Endodermal cell (in vitro differentiated cells): ENCODE results near the gene KCNN2. TPM values are rescaled to one million over a fixed set of nuclear protein-coding genes. Genes with fewer than 3 reads are reported as not detected.

Experiments
- DNase-seq: peaks from one replicate; pipeline ENCODE4 v3.0.0-alpha.2; 2017
- H3K27ac ChIP-seq: 2 replicates; pipeline ENCODE4 v1.5.1; 2013; ENCODE audit warnings: mild to moderate bottlenecking, low read depth, low read length, moderate library complexity
- H3K27me3 ChIP-seq: 2 replicates; pipeline ENCODE4 v1.6.1; 2013; ENCODE audit warnings: mild to moderate bottlenecking, low read length, moderate library complexity; ENCODE audit not compliant: insufficient read depth, control insufficient read depth, poor library complexity, severe bottlenecking
- H3K36me3 ChIP-seq: 2 replicates; pipeline ENCODE4 v1.7.0; 2013; ENCODE audit warnings: mild to moderate bottlenecking, low read length, moderate library complexity; ENCODE audit not compliant: control insufficient read depth, insufficient read depth
- H3K4me1 ChIP-seq: one replicate; pipeline ENCODE4 v1.7.0; 2013; ENCODE audit warnings: low read length; ENCODE audit not compliant: control insufficient read depth, insufficient read depth
- H3K4me3 ChIP-seq: 2 replicates; pipeline ENCODE4 v1.5.1; 2013; ENCODE audit warnings: mild to moderate bottlenecking, low read length, moderate library complexity
- H3K9ac ChIP-seq: 2 replicates; pipeline ENCODE4 v1.6.1; 2013; ENCODE audit warnings: mild to moderate bottlenecking, low read length, moderate library complexity; ENCODE audit not compliant: poor library complexity, severe bottlenecking; ENCODE audit errors: extremely low read depth
- H3K9me3 ChIP-seq: 2 replicates; pipeline ENCODE4 v1.6.1; 2013; ENCODE audit warnings: mild to moderate bottlenecking, low read length, moderate library complexity; ENCODE audit not compliant: control insufficient read depth
- H3K27ac Mint-ChIP-seq: 2 replicates; pipeline ENCODE4 v1.8.0; 2020; ENCODE audit warnings: mixed read lengths
- H3K27me3 Mint-ChIP-seq: 2 replicates; pipeline ENCODE4 v1.8.0; 2021; ENCODE audit warnings: mild to moderate bottlenecking, mixed read lengths; ENCODE audit not compliant: insufficient read depth
- H3K36me3 Mint-ChIP-seq: 2 replicates; pipeline ENCODE4 v1.8.0; 2020; ENCODE audit warnings: low read depth, mixed read lengths
- H3K4me1 Mint-ChIP-seq: 2 replicates; pipeline ENCODE4 v1.8.0; 2020; ENCODE audit warnings: mixed read lengths
- H3K4me3 Mint-ChIP-seq: 2 replicates; pipeline ENCODE4 v1.8.0; 2020; ENCODE audit warnings: mild to moderate bottlenecking, moderate library complexity, mixed read lengths
- H3K9me3 Mint-ChIP-seq: 2 replicates; pipeline ENCODE4 v1.8.0; 2020; ENCODE audit warnings: mild to moderate bottlenecking, mixed read lengths
- WGBS, 2 experiments: methylation state at CpG; one replicate each; pipeline versions ENCODE4 v1.1.5 to v1.1.7; 2013; ENCODE audit warnings: missing lambda C conversion rate in 2 of 2, mixed read lengths in 1 of 2; ENCODE audit not compliant: insufficient coverage in 1 of 2, insufficient read length in 1 of 2; 5-methylcytosine and 5-hydroxymethylcytosine counted together
- total RNA-seq, 2 donors: library from RNA; stranded (reverse); fragmentation: NEBNext Ultra II Directional in 1 of 2; extraction: Animal tissue kit (Norgen Biotek cat#: 25700) in 1 of 2; gene quantifications; 2 replicates in 1 of 2; 3 replicates in 1 of 2; pipeline ENCODE4 v1.2.1, GENCODE V29; 2021
- TF ChIP-seq, protein P1 (sequence below): fragments of 200-600 bp; sonication (generic); conservative IDR thresholded peaks from 2 replicates; pipeline ENCODE4 v1.5.0; 2021; ENCODE audit warnings: antibody characterized with exemption, mild to moderate bottlenecking

KCNN2 gene
- total RNA-seq, 2 donors from 2014 or later = 3.0 to 4.7 TPM

DNA sequence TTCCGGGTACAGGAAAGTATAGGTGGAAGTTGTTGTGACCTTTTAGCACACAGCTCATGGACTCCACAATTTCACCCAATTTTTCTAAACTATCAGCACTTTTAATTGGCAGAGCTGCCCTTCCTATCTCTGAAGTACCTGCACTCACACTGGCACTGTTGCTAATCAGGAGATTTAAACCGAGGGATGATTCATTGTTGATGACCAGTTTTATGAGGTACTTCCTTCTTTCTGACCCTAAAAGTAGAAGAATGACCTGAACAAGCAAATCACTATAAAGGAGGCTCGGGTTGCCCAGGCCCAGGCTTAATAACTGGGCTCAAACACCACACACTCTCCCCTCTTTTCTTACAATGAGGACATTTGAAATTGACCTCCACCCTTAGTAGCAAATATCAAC lies 105.9 kb downstream of the KCNN2 start:
- no peaks in the 10 kb centered on the region for H3K27me3 Mint-ChIP-seq
- DNase-seq = no peak
- no peaks in the 10 kb centered on the region for H3K36me3 Mint-ChIP-seq
- H3K4me3 Mint-ChIP-seq = no peak overlapping the region
- peaks cover 7% of the 10 kb centered on the region for H3K4me1 Mint-ChIP-seq
- no peak overlapping the region for H3K27ac ChIP-seq
- TF ChIP-seq, protein P1, sequence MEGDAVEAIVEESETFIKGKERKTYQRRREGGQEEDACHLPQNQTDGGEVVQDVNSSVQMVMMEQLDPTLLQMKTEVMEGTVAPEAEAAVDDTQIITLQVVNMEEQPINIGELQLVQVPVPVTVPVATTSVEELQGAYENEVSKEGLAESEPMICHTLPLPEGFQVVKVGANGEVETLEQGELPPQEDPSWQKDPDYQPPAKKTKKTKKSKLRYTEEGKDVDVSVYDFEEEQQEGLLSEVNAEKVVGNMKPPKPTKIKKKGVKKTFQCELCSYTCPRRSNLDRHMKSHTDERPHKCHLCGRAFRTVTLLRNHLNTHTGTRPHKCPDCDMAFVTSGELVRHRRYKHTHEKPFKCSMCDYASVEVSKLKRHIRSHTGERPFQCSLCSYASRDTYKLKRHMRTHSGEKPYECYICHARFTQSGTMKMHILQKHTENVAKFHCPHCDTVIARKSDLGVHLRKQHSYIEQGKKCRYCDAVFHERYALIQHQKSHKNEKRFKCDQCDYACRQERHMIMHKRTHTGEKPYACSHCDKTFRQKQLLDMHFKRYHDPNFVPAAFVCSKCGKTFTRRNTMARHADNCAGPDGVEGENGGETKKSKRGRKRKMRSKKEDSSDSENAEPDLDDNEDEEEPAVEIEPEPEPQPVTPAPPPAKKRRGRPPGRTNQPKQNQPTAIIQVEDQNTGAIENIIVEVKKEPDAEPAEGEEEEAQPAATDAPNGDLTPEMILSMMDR = no peak
- H3K9me3 ChIP-seq = no peaks in the 10 kb centered on the region
- no peaks in the 10 kb centered on the region for H3K9me3 Mint-ChIP-seq
- H3K27ac Mint-ChIP-seq = no peak overlapping the region
- WGBS, 2 experiments = 98 to 100% methylated on average over 1 to 3 of the region's 3 CpGs
- H3K36me3 ChIP-seq = no peaks in the 10 kb centered on the region
- H3K4me3 ChIP-seq = no peak overlapping the region
- H3K27me3 ChIP-seq = no peaks in the 10 kb centered on the region
- no peak overlapping the region for H3K9ac ChIP-seq
- no peaks in the 10 kb centered on the region for H3K4me1 ChIP-seq

GRCh38 chr5:114469372-114469771 lies 107.5 kb downstream of the KCNN2 start:
- H3K4me1 Mint-ChIP-seq = peaks cover 7% of the 10 kb centered on the region
- WGBS, 2 experiments = 88% methylated on average over 4 of the region's 4 CpGs; no CpG with 5 or more reads in 1 of the 2 experiments
- no peak overlapping the region for H3K4me3 ChIP-seq
- H3K4me1 ChIP-seq = no peaks in the 10 kb centered on the region
- TF ChIP-seq, protein P1 = no peak
- no peaks in the 10 kb centered on the region for H3K27me3 ChIP-seq
- H3K9ac ChIP-seq = no peak overlapping the region
- no peaks in the 10 kb centered on the region for H3K36me3 Mint-ChIP-seq
- no peaks in the 10 kb centered on the region for H3K36me3 ChIP-seq
- no peaks in the 10 kb centered on the region for H3K9me3 ChIP-seq
- H3K27ac Mint-ChIP-seq = no peak overlapping the region
- no peak overlapping the region for H3K4me3 Mint-ChIP-seq
- no peak overlapping the region for H3K27ac ChIP-seq
- DNase-seq = no peak
- no peaks in the 10 kb centered on the region for H3K9me3 Mint-ChIP-seq
- no peaks in the 10 kb centered on the region for H3K27me3 Mint-ChIP-seq

DNA sequence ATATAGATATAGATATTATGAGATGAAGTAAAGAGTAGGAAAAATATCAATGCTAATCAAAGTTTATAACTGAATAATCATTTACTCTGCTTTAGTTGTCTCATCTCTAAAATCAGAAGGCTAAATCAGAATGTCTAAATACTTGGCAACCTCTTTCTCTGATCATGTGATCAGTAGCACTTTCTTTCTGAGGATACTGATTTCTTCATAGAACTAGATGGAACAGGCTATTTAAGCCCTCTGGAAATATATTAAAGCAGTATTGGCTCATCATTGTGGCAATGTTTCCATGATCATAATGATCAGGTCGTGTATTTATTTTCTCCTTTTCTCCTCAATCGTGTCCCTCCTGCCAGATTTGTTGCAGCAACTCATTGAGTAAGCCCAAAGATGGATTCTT lies 109.7 kb downstream of the KCNN2 start:
- TF ChIP-seq, protein P1 = no peak
- H3K36me3 ChIP-seq = no peaks in the 10 kb centered on the region
- Mint-ChIP-seq H3K27ac (no peak overlapping the region), H3K4me1 (peaks cover 7% of the 10 kb centered on the region), H3K36me3 (no peaks in the 10 kb centered on the region), H3K9me3 (no peaks in the 10 kb centered on the region), H3K4me3 (no peak overlapping the region), H3K27me3 (no peaks in the 10 kb centered on the region)
- H3K9ac ChIP-seq = no peak overlapping the region
- DNase-seq = no peak
- H3K27ac ChIP-seq = no peak overlapping the region
- no peak overlapping the region for H3K4me3 ChIP-seq
- no peaks in the 10 kb centered on the region for H3K9me3 ChIP-seq
- no peaks in the 10 kb centered on the region for H3K4me1 ChIP-seq
- WGBS, 2 experiments = 92 to 100% methylated on average over 1 to 2 of the region's 2 CpGs
- H3K27me3 ChIP-seq = no peaks in the 10 kb centered on the region
